Left ventricle myocardium superior (tissue), 1 donor: ENCODE results near the gene CREBL2. TPM values are rescaled to one million over a fixed set of nuclear protein-coding genes. Genes with fewer than 3 reads are reported as not detected.
"Not testable (repeated sequence)": the region's sequence is repeated elsewhere in the genome, so short reads cannot be mapped to it uniquely, and the experiment has no call there.

Experiments
- ATAC-seq: fragments of 200-7000 bp; cut with Tn5 transposase; one replicate; pipeline ENCODE4 v1.9.1; 2020; ENCODE audit warnings: mild to moderate bottlenecking, moderate library complexity
- DNase-seq: peaks from one replicate; pipeline ENCODE4 v3.0.0-alpha.2; 2020
- intact Hi-C: fragments of 100-400 bp; cut with micrococcal nuclease; formaldehyde crosslinking; loops from one replicate; pipeline ENCODE4 v1.11.0; 2022
- long read RNA-seq: library from polyadenylated mRNA; unstranded; transcript quantifications from one replicate; pipeline ENCODE4 v2.0.0, GENCODE V29; 2021
- total RNA-seq: library from RNA; stranded (reverse); fragmentation: NEBNext Ultra II Directional; extraction: Animal tissue kit (Norgen Biotek cat#: 25700); gene quantifications from one replicate; pipeline ENCODE4 v1.2.1, GENCODE V29; 2021
- donor health status: DM: no; HTN: yes; CAD: no; lungs with severe emphysema.

The CREBL2 gene
- 16.9 TPM for total RNA-seq
- long read RNA-seq, transcript CREBL2-201 (4 exons, 3,754 nt), result major isoform, 34 of 43 reads
- long read RNA-seq, partial matches to known transcripts, result 1 of 43 reads
- long read RNA-seq, other reads (novel, unspliced or antisense), result 8 of 43 reads

- intact Hi-C loops, result no loop called here
- ATAC-seq, result peak; percentile 97
- peak; percentile 95 for DNase-seq
These were observed at the start of gene CREBL2 for GRCh38 chr12:12611512-12612306. TSS of gene CREBL2 (plus strand) at chr12:12611876. CDS start at chr12:12612173, 297 bp downstream.

- DNase-seq, result peak; percentile 58
These were observed 49.6 kb upstream of the CREBL2 start for GRCh38 chr12:12562016-12562483.

GRCh38 chr12:12562585-12563261 lies 49.0 kb upstream of the CREBL2 start, which contains the start of gene DUSP16:
TSS of gene DUSP16 (minus strand) at chr12:12562863. CDS start at chr12:12521098, 41,765 bp downstream.
- DNase-seq (peak; percentile 96), ATAC-seq (peak; percentile 96)
- intact Hi-C loops, result no loop called here

More at GRCh38 chr12:12562016-12562483, 49.6 kb upstream of the CREBL2 start:
- intact Hi-C loops, result no loop called here
- ATAC-seq, result peak; percentile 17

GRCh38 chr12:12563290-12563928 lies 48.3 kb upstream of the CREBL2 start:
- ATAC-seq (no peak), DNase-seq (no peak)
- intact Hi-C loops, result no loop called here

GRCh38 chr12:12564911-12565310 lies 46.8 kb upstream of the CREBL2 start:
- intact Hi-C loops, result loop anchor here (2.0 kb wide), 1 partner anchor 188 kb away; no protein-coding TSS in a partner anchor
- no peak for DNase-seq
- no peak for ATAC-seq

- intact Hi-C loops, result loop anchor here (2.0 kb wide), 1 partner anchor 189 kb away; no protein-coding TSS in a partner anchor
- ATAC-seq, DNase-seq: not testable (repeated sequence)
These were observed 45.7 kb upstream of the CREBL2 start for GRCh38 chr12:12565971-12566370.

GRCh38 chr12:12572659-12573058 lies 39.0 kb upstream of the CREBL2 start:
- ATAC-seq (no peak), DNase-seq (no peak)
- intact Hi-C loops, result no loop called here

GRCh38 chr12:12577786-12578185 lies 33.9 kb upstream of the CREBL2 start:
- no peak for ATAC-seq
- intact Hi-C loops, result no loop called here
- DNase-seq, result no peak

GRCh38 chr12:12580716-12581115 lies 31.0 kb upstream of the CREBL2 start:
- ATAC-seq, DNase-seq, intact Hi-C loops: not testable (repeated sequence)

- DNase-seq, result no peak
- no peak for ATAC-seq
- intact Hi-C loops, result no loop called here
These were observed 29.3 kb upstream of the CREBL2 start for GRCh38 chr12:12582193-12582881.

GRCh38 chr12:12582895-12583303 lies 28.8 kb upstream of the CREBL2 start:
- intact Hi-C loops, result no loop called here
- DNase-seq (no peak), ATAC-seq (no peak)

- ATAC-seq (no peak), DNase-seq (no peak)
- intact Hi-C loops, result no loop called here
These were observed 28.0 kb upstream of the CREBL2 start for GRCh38 chr12:12583510-12584178.

GRCh38 chr12:12585115-12585863 lies 26.4 kb upstream of the CREBL2 start:
- no peak for ATAC-seq
- DNase-seq, result no peak
- intact Hi-C loops, result no loop called here

- intact Hi-C loops, result no loop called here
- DNase-seq (no peak), ATAC-seq (no peak)
These were observed 24.6 kb upstream of the CREBL2 start for GRCh38 chr12:12586879-12587675.

- no peak for DNase-seq
- ATAC-seq, result no peak
- intact Hi-C loops, result no loop called here
These were observed 23.8 kb upstream of the CREBL2 start for GRCh38 chr12:12587878-12588277.

GRCh38 chr12:12588436-12588835 lies 23.2 kb upstream of the CREBL2 start:
- DNase-seq, intact Hi-C loops, ATAC-seq: not testable (repeated sequence)

- intact Hi-C loops, result no loop called here
- ATAC-seq, result no peak
- no peak for DNase-seq
These were observed 20.7 kb upstream of the CREBL2 start for GRCh38 chr12:12590961-12591360.
